HepG2 (cell line): ENCODE data around the gene PRH2. TPM values are rescaled to one million over a fixed set of nuclear protein-coding genes. Genes with fewer than 3 reads are reported as not detected.

ENCODE experiments used
- ATAC-seq: fragments of 200-7000 bp; cut with Tn5 transposase; 3 replicates; pipeline ENCODE4 v1.9.1; 2020; ENCODE audit warnings: mild to moderate bottlenecking, moderate library complexity
- BruUV-seq: library from RNA; stranded (reverse); fragments of 400-500 nt; replicated peaks from 2 replicates; lab custom pipeline; 2021; lab: Mats Ljungman, UMichigan
- CTCF ChIA-PET: fragments of 300-600 bp; formaldehyde crosslinking; extraction: SDS; loops from one replicate; lab custom pipeline; 2021; ENCODE audit warnings: low total read pairs, inconsistent platforms, low intra/inter-chr PET ratio; lab: Yijun Ruan, JAX
- POLR2A ChIA-PET: fragments of 350-600 bp; sonication (Branson Sonifier 250); formaldehyde crosslinking; loops from one replicate; lab custom pipeline; 2020; ENCODE audit warnings: antibody characterized with exemption, inconsistent platforms; lab: Yijun Ruan, JAX
- DNase-seq: peaks from one replicate; pipeline ENCODE4 v3.0.0-alpha.2; 2015; ENCODE audit warnings: low spot score
- FAIRE-seq: peaks from 3 replicates; lab custom pipeline; 2011; peaks lifted over from hg19 to GRCh38; lab: Jason Lieb, UNC
- H2AFZ ChIP-seq: one replicate; pipeline ENCODE4 v1.6.1; 2011; ENCODE audit warnings: low read length, inconsistent platforms
- H3K27ac ChIP-seq: fragments of 300-600 bp; 3 replicates; pipeline ENCODE4 v1.8.0; 2011; ENCODE audit warnings: mixed run types, mild to moderate bottlenecking, mixed read lengths, low read length, inconsistent platforms; ENCODE audit not compliant: insufficient read depth; ENCODE audit errors: extremely low read length
- H3K27me3 ChIP-seq, 2 experiments: fragments of 200-600 bp in 1 of 2; 2 replicates in 1 of 2; 3 replicates in 1 of 2; pipeline versions ENCODE4 v1.6.0 to v1.8.0; 2011; ENCODE audit warnings: low read length in 2 of 2, mild to moderate bottlenecking in 2 of 2, moderate library complexity in 2 of 2, inconsistent platforms in 1 of 2; ENCODE audit not compliant: insufficient read depth in 2 of 2, control insufficient read depth in 1 of 2
- H3K36me3 ChIP-seq, 2 experiments: fragments of 200-600 bp in 1 of 2; replicated peaks in 1 of 2; 2 replicates in 1 of 2; 3 replicates in 1 of 2; pipeline versions ENCODE4 v1.5.1 to v1.8.0; 2011; ENCODE audit warnings: low read length in 2 of 2, inconsistent platforms in 1 of 2; ENCODE audit not compliant: insufficient read depth in 2 of 2, control insufficient read depth in 1 of 2
- H3K4me1 ChIP-seq: 2 replicates; pipeline ENCODE4 v1.5.1; 2012; ENCODE audit warnings: low read length, inconsistent platforms; ENCODE audit not compliant: insufficient read depth
- H3K4me2 ChIP-seq: 2 replicates; pipeline ENCODE4 v1.6.0; 2011; ENCODE audit warnings: low read depth, low read length, inconsistent platforms
- H3K4me3 ChIP-seq, 3 experiments: fragments of 200-600 bp in 1 of 3; sonication (generic), shearing (Covaris generic) in 1 of 3; replicated peaks in 1 of 3; 2 replicates each; pipeline ENCODE4 v1.5.1; 2011 to 2016; ENCODE audit warnings: low read length in 3 of 3, inconsistent platforms in 2 of 3, low read depth in 2 of 3, mild to moderate bottlenecking in 2 of 3, control low read depth in 1 of 3, mixed read lengths in 1 of 3; ENCODE audit not compliant: insufficient read depth in 1 of 3
- H3K79me2 ChIP-seq: one replicate; pipeline ENCODE4 v1.6.1; 2011; ENCODE audit warnings: low read length, inconsistent platforms; ENCODE audit not compliant: insufficient read depth
- H3K9ac ChIP-seq: 2 replicates; pipeline ENCODE4 v1.6.0; 2011; ENCODE audit warnings: mild to moderate bottlenecking, low read depth, low read length, inconsistent platforms; ENCODE audit not compliant: insufficient read depth
- H3K9me3 ChIP-seq: 2 replicates; pipeline ENCODE4 v1.5.1; 2012; ENCODE audit warnings: mild to moderate bottlenecking, low read length
- H4K20me1 ChIP-seq: 2 replicates; pipeline ENCODE4 v1.6.0; 2011; ENCODE audit warnings: inconsistent platforms, mild to moderate bottlenecking, low read length, moderate library complexity; ENCODE audit not compliant: insufficient read depth
- ATF1 ChIP-seq: IDR thresholded peaks from 2 replicates; pipeline ENCODE4 v1.6.1; 2016; ENCODE audit warnings: mild to moderate bottlenecking, control low read depth
- BRD4 ChIP-seq: sonication (generic); formaldehyde crosslinking; IDR thresholded peaks from 2 replicates; pipeline ENCODE4 v1.4.0; 2020; ENCODE audit warnings: missing genetic modification reagents
- CC2D1A ChIP-seq: sonication (generic); formaldehyde crosslinking; IDR thresholded peaks from 2 replicates; pipeline ENCODE4 v1.8.1; 2023; ENCODE audit warnings: mild to moderate bottlenecking, missing genetic modification reagents
- DMTF1 ChIP-seq: sonication (generic); formaldehyde crosslinking; IDR thresholded peaks from 2 replicates; pipeline ENCODE4 v1.4.0; 2020; ENCODE audit warnings: mild to moderate bottlenecking, missing genetic modification reagents
- KDM4B ChIP-seq: sonication (generic); formaldehyde crosslinking; IDR thresholded peaks from 2 replicates; pipeline ENCODE4 v1.4.0; 2020; ENCODE audit warnings: missing genetic modification reagents
- RELA ChIP-seq: sonication (generic); formaldehyde crosslinking; IDR thresholded peaks from 2 replicates; pipeline ENCODE4 v1.4.0; 2020; ENCODE audit warnings: missing genetic modification reagents
- REPIN1 ChIP-seq: sonication (generic); formaldehyde crosslinking; IDR thresholded peaks from 2 replicates; pipeline ENCODE4 v1.8.0; 2022; ENCODE audit warnings: missing genetic modification reagents, low read depth, mild to moderate bottlenecking, borderline replicate concordance
- SETDB1 ChIP-seq: sonication (generic); formaldehyde crosslinking; IDR thresholded peaks from 2 replicates; pipeline ENCODE4 v1.5.1; 2020; ENCODE audit warnings: missing genetic modification reagents, mild to moderate bottlenecking, borderline replicate concordance
- SIN3B ChIP-seq: fragments of 150-350 bp; IDR thresholded peaks from 2 replicates; pipeline ENCODE4 v1.6.1; 2014; ENCODE audit warnings: low read length
- XBP1 ChIP-seq: sonication (generic); formaldehyde crosslinking; IDR thresholded peaks from 2 replicates; pipeline ENCODE4 v1.5.0; 2020; ENCODE audit warnings: missing genetic modification reagents
- WGBS: methylation state at CpG from one replicate; pipeline ENCODE4 v1.1.6; 2017; ENCODE audit warnings: low lambda C conversion rate; 5-methylcytosine and 5-hydroxymethylcytosine counted together
- in situ Hi-C: cut with HindIII; loops from 2 replicates; pipeline ENCODE4 v1.10.0; 2017; ENCODE audit warnings: low pct_unique_long_range_greater_than_20kb; ENCODE audit not compliant: extremely low pct_ligation_motif_present
- intact Hi-C: fragments of 100-400 bp; cut with micrococcal nuclease; formaldehyde crosslinking; loops from one replicate; pipeline ENCODE4 v1.10.0; 2022; ENCODE audit not compliant: unreplicated experiment
- polyA plus RNA-seq, 8 experiments: library from polyadenylated mRNA; depleted of rRNA in 3 of 8; stranded (reverse) in 7 of 8; unstranded in 1 of 8; fragments of >200 nt; fragmentation: Illumina TruSeq in 4 of 8; extraction: Trizol in 4 of 8; gene quantifications; 2 replicates each; pipeline versions ENCODE4 v1.2.1 to v1.2.3, GENCODE V29; 2011 to 2016; ENCODE audit warnings: low read depth in 4 of 8, missing spikeins in 1 of 8, mixed read lengths in 1 of 8; ENCODE audit not compliant: insufficient read depth in 1 of 8
- total RNA-seq, 5 experiments: library from RNA; depleted of rRNA; stranded (reverse); fragments of >200 nt; fragmentation: Illumina TruSeq; extraction: Trizol; gene quantifications; 2 replicates each; pipeline ENCODE4 v1.2.3, GENCODE V29; 2016; ENCODE audit warnings: low read depth in 1 of 5
- TF ChIP-seq, protein P1 (sequence below): sonication (generic); formaldehyde crosslinking; IDR thresholded peaks from 2 replicates; pipeline ENCODE4 v1.5.0; 2020; ENCODE audit warnings: mild to moderate bottlenecking, missing genetic modification reagents

Gene PRH2
- total and polyA plus RNA-seq, 2 of the 13 experiments (the other 11 are each of a cell fraction or from before 2014, with no cell fraction given) = 0.24 to 0.48 TPM

- H4K20me1 ChIP-seq = no peaks in the 10 kb centered on the region
- DNase-seq = no peak
- no peak overlapping the region for H2AFZ ChIP-seq
- no TSS peak for BruUV-seq
- H3K4me2 ChIP-seq = no peak overlapping the region
- ChIA-PET POLR2A (no interaction called here), CTCF (no interaction called here)
- H3K4me1 ChIP-seq = peaks cover 12% of the 10 kb centered on the region; the same call in 1 of the 2 replicates
- intact Hi-C loops = no loop called here
- WGBS = 93% methylated on average over 1 of the region's 1 CpG
- no peaks in the 10 kb centered on the region for H3K27me3 ChIP-seq
- FAIRE-seq = peak; percentile 21
- TF ChIP-seq SIN3B = no peak
- no peak for TF ChIP-seq CC2D1A (CRISPR knock-in tag)
- no peak for TF ChIP-seq REPIN1 (CRISPR knock-in tag)
- no peak for TF ChIP-seq KDM4B (CRISPR knock-in tag)
- TF ChIP-seq, protein P1, sequence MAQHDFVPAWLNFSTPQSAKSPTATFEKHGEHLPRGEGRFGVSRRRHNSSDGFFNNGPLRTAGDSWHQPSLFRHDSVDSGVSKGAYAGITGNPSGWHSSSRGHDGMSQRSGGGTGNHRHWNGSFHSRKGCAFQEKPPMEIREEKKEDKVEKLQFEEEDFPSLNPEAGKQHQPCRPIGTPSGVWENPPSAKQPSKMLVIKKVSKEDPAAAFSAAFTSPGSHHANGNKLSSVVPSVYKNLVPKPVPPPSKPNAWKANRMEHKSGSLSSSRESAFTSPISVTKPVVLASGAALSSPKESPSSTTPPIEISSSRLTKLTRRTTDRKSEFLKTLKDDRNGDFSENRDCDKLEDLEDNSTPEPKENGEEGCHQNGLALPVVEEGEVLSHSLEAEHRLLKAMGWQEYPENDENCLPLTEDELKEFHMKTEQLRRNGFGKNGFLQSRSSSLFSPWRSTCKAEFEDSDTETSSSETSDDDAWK (CRISPR knock-in tag) = no peak
- no peak for TF ChIP-seq ATF1
- no peak for TF ChIP-seq XBP1 (CRISPR knock-in tag)
- TF ChIP-seq DMTF1 (CRISPR knock-in tag) = no peak
- TF ChIP-seq SETDB1 (CRISPR knock-in tag) = no peak
- TF ChIP-seq RELA (CRISPR knock-in tag) = no peak
- no peak for TF ChIP-seq BRD4 (CRISPR knock-in tag)
- H3K9me3 ChIP-seq = no peaks in the 10 kb centered on the region
- ATAC-seq = peak; percentile 61; the same call in 2 of the 3 replicates
- no peak overlapping the region for H3K27ac ChIP-seq
- H3K4me3 ChIP-seq = no peak overlapping the region
- H3K36me3 ChIP-seq = no peaks in the 10 kb centered on the region
- H3K9ac ChIP-seq = no peak overlapping the region
- in situ Hi-C loops = no loop called here
- H3K79me2 ChIP-seq = no peaks in the 10 kb centered on the region
Measured at GRCh38 chr12:10919809-10920208, 9.2 kb upstream of the PRH2 start.
